ENCODE data around the gene ABHD11.

- no peak for TF ChIP-seq EP300 (IDR thresholded peaks at IDR 0.05)
- TF ChIP-seq CTCF (IDR thresholded peaks at IDR 0.05), result no peak
- TF ChIP-seq POLR2AphosphoS5 (IDR thresholded peaks at IDR 0.05), result peak in 1 of 4 donors; percentile 5
These were observed 30.9 kb upstream of the ABHD11 start for GRCh38 chr7:73769481-73770001.
